HEK293T (cell line): ENCODE results near the gene PRMT3.

Experiments used
- BHLHE40 ChIP-seq: fragments of 450-650 bp; IDR thresholded peaks from 2 replicates; pipeline ENCODE4 v1.6.1; 2016; ENCODE audit warnings: mild to moderate bottlenecking, moderate library complexity, borderline replicate concordance
- FOXK2 ChIP-seq: fragments of 450-650 bp; IDR thresholded peaks from 2 replicates; pipeline ENCODE4 v1.6.1; 2016; ENCODE audit warnings: mild to moderate bottlenecking
- FOXM1 ChIP-seq: fragments of 450-650 bp; IDR thresholded peaks from 2 replicates; pipeline ENCODE4 v1.6.1; 2017; ENCODE audit warnings: mild to moderate bottlenecking, borderline replicate concordance
- NFRKB ChIP-seq: fragments of 450-650 bp; IDR thresholded peaks from 2 replicates; pipeline ENCODE4 v1.6.1; 2016; ENCODE audit warnings: mild to moderate bottlenecking, moderate library complexity
- ZNF384 ChIP-seq: fragments of 450-650 bp; IDR thresholded peaks from 2 replicates; pipeline ENCODE4 v1.6.1; 2016

DNA sequence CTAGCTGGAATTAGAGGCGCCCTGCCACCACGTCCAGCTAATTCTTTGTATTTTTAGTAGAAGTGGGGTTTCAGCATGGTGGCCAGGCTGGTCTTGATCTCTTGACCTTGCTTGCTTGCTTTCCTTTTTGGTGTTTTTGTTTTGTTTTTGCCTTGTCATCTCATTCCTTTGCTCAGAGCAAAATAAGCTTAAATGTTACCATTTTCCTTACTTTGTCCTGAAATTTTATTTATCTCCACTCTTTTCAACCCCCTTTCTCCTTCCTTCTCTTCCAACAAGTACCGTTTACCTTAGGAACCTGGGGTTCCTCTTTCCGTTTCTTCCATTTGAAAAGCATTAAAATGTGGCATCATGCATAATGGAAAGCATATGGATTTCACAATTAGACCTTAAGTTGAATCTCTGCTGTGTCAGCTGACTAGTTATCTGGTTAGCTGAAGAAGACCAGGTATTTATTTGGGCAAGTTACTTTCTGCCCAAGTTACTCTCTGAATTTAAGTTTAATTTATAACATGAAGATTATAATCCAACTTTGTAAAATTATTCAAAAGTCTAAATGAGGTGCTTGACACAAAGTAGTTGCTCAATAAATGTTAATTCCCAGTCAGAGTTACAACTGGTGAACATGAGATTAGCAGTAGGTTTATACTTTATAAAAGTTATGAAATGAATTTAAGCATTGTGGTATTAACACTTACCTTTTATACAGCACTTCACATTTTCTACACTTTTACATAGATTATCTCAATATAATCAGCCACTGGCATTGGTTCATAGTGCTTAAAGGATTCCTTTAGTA, 69.7 kb downstream of the PRMT3 start:
- no peak for TF ChIP-seq BHLHE40
- TF ChIP-seq FOXK2: no peak
- no peak for TF ChIP-seq ZNF384
- TF ChIP-seq FOXM1: no peak
- no peak for TF ChIP-seq NFRKB
